Osteocyte (in vitro differentiated cells): ENCODE results near the gene RPL26. TPM values are rescaled to one million over a fixed set of nuclear protein-coding genes. Genes with fewer than 3 reads are reported as not detected.
A peak's percentile ranks its signal among the peaks of the same experiment; 100 is the strongest.

Source experiments
- DNase-seq: peaks from one replicate; pipeline ENCODE4 v3.0.0; 2021; ENCODE audit warnings: mixed read lengths; ENCODE audit not compliant: unreplicated experiment; ENCODE audit errors: extremely low spot score
- H3K27ac Mint-ChIP-seq: one replicate; pipeline ENCODE4 v1.8.0; 2021; ENCODE audit warnings: mild to moderate bottlenecking, mixed read lengths; ENCODE audit not compliant: unreplicated experiment
- H3K27me3 Mint-ChIP-seq: one replicate; pipeline ENCODE4 v1.8.0; 2021; ENCODE audit warnings: mixed read lengths; ENCODE audit not compliant: unreplicated experiment
- H3K36me3 Mint-ChIP-seq: one replicate; pipeline ENCODE4 v1.8.0; 2021; ENCODE audit warnings: mixed read lengths; ENCODE audit not compliant: unreplicated experiment
- H3K4me1 Mint-ChIP-seq: one replicate; pipeline ENCODE4 v1.8.0; 2021; ENCODE audit warnings: mixed read lengths; ENCODE audit not compliant: unreplicated experiment
- H3K4me3 Mint-ChIP-seq: one replicate; pipeline ENCODE4 v1.8.0; 2021; ENCODE audit warnings: mild to moderate bottlenecking, moderate library complexity, mixed read lengths; ENCODE audit not compliant: unreplicated experiment
- H3K9me3 Mint-ChIP-seq: one replicate; pipeline ENCODE4 v1.8.0; 2021; ENCODE audit warnings: mixed read lengths; ENCODE audit not compliant: unreplicated experiment
- total RNA-seq: library from RNA; stranded (reverse); gene quantifications from 2 replicates; pipeline ENCODE4 v1.2.1, GENCODE V29; 2021
- TF ChIP-seq, protein P1 (sequence below): fragments of 200-600 bp; sonication (generic); IDR thresholded peaks from 2 replicates; pipeline ENCODE4 v1.5.0; 2021; ENCODE audit warnings: antibody characterized with exemption, mild to moderate bottlenecking, moderate library complexity

Gene RPL26
- total RNA-seq, 1 donor from 2014 or later = 1,654 TPM

DNA sequence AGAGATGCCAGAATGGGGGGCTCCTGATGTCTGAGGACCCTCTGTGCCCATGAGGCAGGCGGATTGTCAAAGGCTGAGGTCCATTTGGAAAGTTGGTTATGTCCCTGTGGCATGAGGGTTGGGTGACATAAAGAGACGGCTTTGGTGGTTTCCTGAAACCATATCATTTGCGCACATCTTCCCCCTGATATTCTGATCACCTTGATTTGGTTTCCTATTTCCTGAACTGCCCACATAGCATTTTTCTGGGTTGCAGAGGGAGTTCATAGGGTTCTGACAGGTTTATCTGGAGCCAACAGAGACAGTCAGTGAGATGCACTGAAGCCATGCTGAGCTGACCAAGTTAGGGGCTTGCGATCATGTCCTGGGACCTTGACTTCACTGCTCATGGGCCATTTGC is 30.3 kb upstream of the RPL26 start:
- DNase-seq = no peak
- no peaks in the 10 kb centered on the region for H3K9me3 Mint-ChIP-seq
- TF ChIP-seq, protein P1, sequence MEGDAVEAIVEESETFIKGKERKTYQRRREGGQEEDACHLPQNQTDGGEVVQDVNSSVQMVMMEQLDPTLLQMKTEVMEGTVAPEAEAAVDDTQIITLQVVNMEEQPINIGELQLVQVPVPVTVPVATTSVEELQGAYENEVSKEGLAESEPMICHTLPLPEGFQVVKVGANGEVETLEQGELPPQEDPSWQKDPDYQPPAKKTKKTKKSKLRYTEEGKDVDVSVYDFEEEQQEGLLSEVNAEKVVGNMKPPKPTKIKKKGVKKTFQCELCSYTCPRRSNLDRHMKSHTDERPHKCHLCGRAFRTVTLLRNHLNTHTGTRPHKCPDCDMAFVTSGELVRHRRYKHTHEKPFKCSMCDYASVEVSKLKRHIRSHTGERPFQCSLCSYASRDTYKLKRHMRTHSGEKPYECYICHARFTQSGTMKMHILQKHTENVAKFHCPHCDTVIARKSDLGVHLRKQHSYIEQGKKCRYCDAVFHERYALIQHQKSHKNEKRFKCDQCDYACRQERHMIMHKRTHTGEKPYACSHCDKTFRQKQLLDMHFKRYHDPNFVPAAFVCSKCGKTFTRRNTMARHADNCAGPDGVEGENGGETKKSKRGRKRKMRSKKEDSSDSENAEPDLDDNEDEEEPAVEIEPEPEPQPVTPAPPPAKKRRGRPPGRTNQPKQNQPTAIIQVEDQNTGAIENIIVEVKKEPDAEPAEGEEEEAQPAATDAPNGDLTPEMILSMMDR = no peak
- no peak overlapping the region for H3K4me3 Mint-ChIP-seq
- no peaks in the 10 kb centered on the region for H3K4me1 Mint-ChIP-seq
- H3K27ac Mint-ChIP-seq = no peak overlapping the region
- no peaks in the 10 kb centered on the region for H3K36me3 Mint-ChIP-seq
- peaks cover 36% of the 10 kb centered on the region for H3K27me3 Mint-ChIP-seq

DNA sequence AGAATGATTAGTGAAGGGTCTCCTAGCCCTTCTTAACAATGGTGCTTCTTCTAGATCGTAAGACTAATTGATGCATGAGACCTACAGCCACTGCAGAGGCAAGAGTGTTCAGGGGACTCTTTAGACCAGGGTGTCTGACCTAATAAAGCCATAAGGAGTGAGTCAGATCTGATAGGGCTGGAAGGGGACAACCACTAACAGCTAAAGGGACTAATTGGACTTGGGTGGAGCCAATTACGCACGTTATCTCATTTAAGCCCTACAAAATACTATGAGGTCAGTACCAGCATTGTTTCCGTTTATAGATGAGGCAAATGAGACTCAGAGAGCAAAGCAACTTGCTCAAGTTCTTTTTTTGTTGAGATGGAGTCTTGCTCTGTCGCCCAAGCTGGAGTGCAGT is 29.1 kb upstream of the RPL26 start:
- H3K36me3 Mint-ChIP-seq = no peaks in the 10 kb centered on the region
- H3K4me1 Mint-ChIP-seq = no peaks in the 10 kb centered on the region
- TF ChIP-seq, protein P1 = no peak
- no peaks in the 10 kb centered on the region for H3K9me3 Mint-ChIP-seq
- peaks cover 23% of the 10 kb centered on the region for H3K27me3 Mint-ChIP-seq
- DNase-seq = no peak
- H3K4me3 Mint-ChIP-seq = no peak overlapping the region
- no peak overlapping the region for H3K27ac Mint-ChIP-seq

DNA sequence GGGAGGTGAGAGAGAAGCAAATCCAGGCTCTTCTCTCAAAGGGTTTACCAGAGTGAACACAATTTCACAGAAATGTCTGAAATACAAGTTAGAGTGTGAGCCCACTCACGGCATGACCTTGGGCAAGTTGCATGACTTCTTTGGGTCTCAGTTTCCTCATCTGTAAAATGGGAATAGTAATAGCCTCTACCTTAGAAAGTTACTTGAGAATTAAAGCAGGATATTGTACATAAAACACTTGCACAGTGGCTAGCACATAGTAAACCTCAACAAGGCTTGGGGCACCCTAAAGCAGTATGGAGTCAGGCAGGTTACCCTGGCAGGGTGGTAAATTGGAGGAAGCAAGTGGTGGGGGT is 27.9 kb upstream of the RPL26 start:
- no peak overlapping the region for H3K27ac Mint-ChIP-seq

DNA sequence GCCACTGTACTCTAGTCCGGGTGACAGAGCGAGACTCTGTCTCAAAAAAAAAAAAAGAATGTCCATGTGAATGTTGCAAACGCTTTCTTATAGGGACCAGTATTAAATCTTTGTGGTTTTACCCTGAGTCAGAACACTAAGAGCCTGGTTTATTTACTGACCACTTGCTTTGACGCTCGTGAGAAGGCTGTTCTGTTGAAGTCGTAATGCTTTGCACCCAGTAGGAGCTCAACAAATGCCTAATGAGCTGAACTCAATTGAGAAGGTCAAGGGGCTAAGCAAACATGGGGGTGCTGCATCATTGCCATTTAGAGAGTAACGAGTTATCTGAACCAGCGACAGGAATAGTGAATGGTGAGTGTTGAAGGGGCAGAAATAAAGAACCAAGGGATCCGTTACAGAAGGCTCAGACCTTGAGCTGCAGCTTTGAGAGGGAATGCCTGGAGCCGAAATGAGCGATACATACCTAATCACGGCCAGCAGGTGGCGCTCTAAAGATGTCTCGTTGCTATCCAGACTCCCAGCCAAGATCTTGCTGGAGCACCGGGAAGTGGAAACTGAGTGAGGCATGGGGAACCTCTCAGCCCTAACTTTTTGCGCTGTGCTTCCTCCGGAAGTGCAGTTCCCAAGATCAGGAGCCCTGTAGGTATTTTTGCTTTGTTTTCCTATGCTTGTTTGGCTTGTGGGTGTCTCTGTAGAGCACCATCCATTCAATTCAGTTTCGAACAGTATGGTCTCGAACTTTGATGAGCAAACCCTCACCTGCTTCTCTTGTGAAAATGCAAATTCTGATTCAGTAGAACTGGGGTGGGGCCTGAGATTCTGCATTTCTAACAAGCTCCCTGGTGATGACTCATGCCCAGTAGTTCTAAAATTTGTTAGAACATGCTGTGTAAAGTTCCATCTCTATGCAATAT is 27.2 kb upstream of the RPL26 start:
- Mint-ChIP-seq H3K27me3 (peaks cover 6% of the 10 kb centered on the region), H3K27ac (no peak overlapping the region), H3K4me1 (no peaks in the 10 kb centered on the region), H3K36me3 (no peaks in the 10 kb centered on the region), H3K4me3 (no peak overlapping the region), H3K9me3 (no peaks in the 10 kb centered on the region)
- TF ChIP-seq, protein P1 = peak; percentile 87
- peak; percentile 94 for DNase-seq

More for the DNA sequence above, 27.9 kb upstream of the RPL26 start:
- H3K27me3 Mint-ChIP-seq = peaks cover 11% of the 10 kb centered on the region
- no peak for DNase-seq
- H3K4me3 Mint-ChIP-seq = no peak overlapping the region
- TF ChIP-seq, protein P1 = no peak
- no peaks in the 10 kb centered on the region for H3K9me3 Mint-ChIP-seq
- H3K4me1 Mint-ChIP-seq = no peaks in the 10 kb centered on the region
- no peaks in the 10 kb centered on the region for H3K36me3 Mint-ChIP-seq

DNA sequence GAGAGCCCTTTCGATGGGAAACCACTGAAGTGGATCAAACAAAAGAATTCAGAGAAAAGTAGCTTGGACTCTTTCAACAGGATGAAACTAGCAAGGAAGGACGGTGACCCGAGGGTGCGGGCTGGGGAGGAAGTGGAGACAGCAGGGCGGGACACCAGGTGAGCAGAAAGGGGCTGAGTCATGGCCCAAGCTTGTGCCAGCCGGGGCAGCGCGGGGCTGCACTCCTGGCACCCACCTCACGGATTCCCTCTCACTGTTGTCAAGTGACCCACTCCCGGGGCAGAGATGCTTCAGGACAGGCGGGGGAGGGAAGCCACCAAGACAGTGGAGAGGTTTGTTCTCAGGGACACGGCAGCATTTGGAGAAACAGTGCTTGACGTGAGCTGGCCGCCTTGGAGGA is 25.4 kb upstream of the RPL26 start:
- DNase-seq = no peak
- no peaks in the 10 kb centered on the region for H3K36me3 Mint-ChIP-seq
- TF ChIP-seq, protein P1 = no peak
- no peaks in the 10 kb centered on the region for H3K4me1 Mint-ChIP-seq
- H3K27ac Mint-ChIP-seq = no peak overlapping the region
- H3K27me3 Mint-ChIP-seq = no peaks in the 10 kb centered on the region
- H3K4me3 Mint-ChIP-seq = no peak overlapping the region
- no peaks in the 10 kb centered on the region for H3K9me3 Mint-ChIP-seq
